NCI-H345 (cell line): ENCODE data around the gene UBE3C.

ENCODE experiments used
- DNase-seq: peaks from one replicate; lab custom pipeline; 2025; lab: John Stamatoyannopoulos, UW

Gene UBE3C

GRCh38 chr7:157292770-157293412, 154.2 kb downstream of the UBE3C start:
- DNase-seq = no peak

GRCh38 chr7:157293413-157293788, 154.7 kb downstream of the UBE3C start:
- DNase-seq = no peak

DNA sequence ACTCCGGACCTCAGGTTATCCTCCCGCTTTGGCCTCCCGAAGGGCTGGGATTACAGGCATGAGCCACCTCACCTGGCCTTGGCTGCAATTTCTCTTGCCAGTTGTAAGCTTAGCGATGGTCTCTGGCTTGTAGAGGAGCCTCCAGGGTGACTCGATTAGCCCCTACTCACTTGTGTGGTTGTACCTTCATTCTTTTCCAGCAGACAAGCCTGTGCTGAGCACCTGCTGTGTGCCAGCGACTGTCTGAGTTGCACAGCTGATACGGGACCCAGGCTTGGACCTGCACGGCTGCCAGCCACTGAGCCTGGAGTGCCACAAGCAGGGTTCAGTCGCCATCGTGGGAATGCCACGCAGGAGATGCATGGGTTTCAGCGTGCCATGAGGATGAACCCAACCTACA, 156.0 kb downstream of the UBE3C start:
- no peak for DNase-seq

- no peak for DNase-seq
These were observed 156.6 kb downstream of the UBE3C start for GRCh38 chr7:157295338-157295737.

GRCh38 chr7:157297185-157297584, 158.5 kb downstream of the UBE3C start:
- no peak for DNase-seq

GRCh38 chr7:157299317-157299612, 160.5 kb downstream of the UBE3C start:
- no peak for DNase-seq

- DNase-seq = no peak
These were observed 161.1 kb downstream of the UBE3C start for GRCh38 chr7:157299613-157300368.

GRCh38 chr7:157300369-157300825, 161.7 kb downstream of the UBE3C start:
- no peak for DNase-seq

DNA sequence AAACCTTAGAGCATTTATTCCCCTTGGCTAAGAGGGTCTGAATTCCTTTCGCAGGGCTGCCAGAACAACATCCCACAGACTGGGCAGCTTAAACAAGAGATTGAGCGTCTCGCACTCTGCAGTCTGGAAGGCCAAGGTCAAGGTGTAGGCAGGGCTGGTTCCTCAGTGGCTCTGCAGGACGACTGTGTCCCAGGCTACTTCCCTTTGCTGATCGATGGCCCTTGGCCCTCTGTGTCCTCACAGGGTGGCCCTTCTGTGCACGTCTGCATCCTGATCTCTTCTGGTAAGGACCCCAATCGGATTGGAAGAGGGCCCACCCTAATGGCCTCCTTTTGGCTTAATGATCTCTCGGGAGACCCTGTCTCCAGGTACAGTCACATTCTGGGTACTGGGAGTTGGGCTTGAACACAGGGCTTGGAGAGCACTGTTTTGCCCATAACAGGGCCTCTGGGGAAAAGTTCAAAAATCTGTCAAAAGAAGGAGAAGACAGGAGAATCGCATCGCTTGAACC, 162.9 kb downstream of the UBE3C start:
- no peak for DNase-seq

GRCh38 chr7:157306846-157307838, 168.4 kb downstream of the UBE3C start:
- DNase-seq = no peak

DNA sequence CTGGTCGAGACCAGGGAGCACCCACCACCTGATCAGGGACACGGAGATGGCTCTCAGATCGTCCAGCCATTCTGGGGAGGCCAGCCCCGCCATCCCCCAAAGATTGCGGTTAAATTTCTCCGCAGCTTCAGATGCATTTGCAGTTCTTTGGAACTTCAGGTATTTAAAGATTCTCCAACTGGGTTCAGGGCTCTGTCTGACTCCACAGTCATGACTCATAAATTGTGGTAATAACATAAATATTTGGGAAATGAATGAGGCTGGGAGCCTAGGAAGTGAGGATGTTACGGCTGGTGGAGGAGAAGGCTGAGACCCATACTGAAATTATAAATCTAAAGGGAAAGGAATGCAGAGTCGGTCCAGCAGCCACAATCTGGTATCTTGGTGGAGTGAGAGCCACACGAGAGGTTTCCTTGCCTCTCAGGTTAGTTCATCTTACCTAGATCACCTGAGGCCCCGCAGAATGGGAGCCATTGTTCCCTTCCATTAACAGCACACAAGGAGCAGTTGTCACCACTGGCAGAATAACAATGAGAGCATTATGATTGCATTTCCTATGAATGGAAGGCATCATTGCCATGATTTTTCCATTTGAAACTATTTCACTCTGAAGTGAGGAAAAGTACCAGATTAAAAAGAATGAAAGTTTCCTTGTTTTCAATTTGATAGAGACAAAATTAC, 171.4 kb downstream of the UBE3C start:
- no peak for DNase-seq

DNA sequence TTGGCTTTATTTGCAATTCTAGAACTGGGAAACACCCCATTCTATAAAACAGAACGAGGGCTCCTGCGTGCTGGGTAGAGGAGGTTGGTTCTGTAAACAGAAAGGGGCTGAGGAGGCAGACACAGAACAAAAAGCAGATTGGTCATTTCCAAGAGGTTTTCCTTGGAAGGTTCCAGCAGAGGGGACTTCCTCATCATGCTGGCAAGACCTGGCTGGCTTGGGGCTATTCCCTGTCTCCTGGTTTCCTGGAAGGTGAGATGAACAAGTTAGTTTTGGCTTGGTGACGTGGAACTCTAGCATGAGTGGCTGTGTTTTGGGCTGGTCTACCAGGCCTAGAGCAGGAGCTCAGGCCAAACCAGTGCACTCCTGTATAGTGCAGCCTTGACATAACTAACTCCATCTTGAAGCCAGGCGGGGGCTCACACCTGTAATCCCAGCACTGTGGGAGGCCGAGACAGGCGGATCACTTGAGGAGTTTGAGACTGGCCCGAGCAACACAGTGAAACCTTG, 172.0 kb downstream of the UBE3C start:
- no peak for DNase-seq

DNA sequence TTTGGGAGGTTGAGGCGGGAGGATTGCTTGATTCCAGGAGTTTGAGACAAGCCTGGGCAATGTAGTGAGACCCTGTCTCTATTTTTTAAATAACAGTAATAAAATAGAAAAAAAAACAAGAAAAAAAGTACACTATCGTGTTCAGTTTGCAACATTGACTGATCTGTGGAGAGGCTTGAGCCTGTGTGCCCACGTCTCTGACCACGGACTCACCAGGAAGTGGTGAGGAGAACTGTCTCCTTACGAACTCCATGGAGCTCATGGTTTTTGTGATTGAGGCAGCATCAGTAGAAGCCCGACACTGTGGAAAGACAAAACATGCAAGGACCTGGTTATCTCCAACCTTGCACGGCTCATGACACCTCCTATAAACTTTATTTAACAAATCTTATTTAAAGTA, 174.2 kb downstream of the UBE3C start:
- DNase-seq = no peak

DNA sequence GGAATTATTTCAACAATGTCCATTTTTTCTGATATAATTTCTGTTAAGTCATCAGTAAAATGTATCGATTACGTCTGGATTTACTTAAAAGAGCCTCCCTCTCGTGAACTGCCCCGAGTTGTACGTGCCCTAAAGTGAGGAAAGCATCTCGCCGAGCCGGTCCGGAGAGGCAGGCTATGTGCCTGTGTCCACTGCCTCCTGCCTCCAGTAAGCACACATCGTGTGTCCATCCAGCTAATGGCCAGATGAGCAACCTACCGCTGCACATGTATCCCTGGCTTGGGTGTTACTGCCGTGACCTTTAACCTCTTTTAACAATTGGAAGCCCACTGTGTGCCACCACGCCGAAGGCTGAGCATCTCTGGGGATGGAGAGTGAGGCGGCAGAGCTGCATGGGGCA, 174.9 kb downstream of the UBE3C start:
- no peak for DNase-seq

- no peak for DNase-seq
These were observed 179.4 kb downstream of the UBE3C start for GRCh38 chr7:157318015-157318706.
